GM18951 (cell line): ENCODE results near the gene CWH43.
"Not testable (repeated sequence)": the region's sequence is repeated elsewhere in the genome, so short reads cannot be mapped to it uniquely, and the experiment has no call there.

Source experiments
- POLR2A ChIP-seq: IDR thresholded peaks from 4 replicates; pipeline ENCODE4 v1.6.1; 2011; ENCODE audit warnings: mild to moderate bottlenecking; ENCODE audit not compliant: insufficient read length, insufficient read depth; ENCODE audit errors: extremely low read depth
- in situ Hi-C: fragments of 300-500 bp; cut with MboI; formaldehyde crosslinking; loops from one replicate; pipeline ENCODE4 v1.12.0; 2022; ENCODE audit warnings: low sequenced_read_pairs, mixed read lengths, inconsistent platforms; ENCODE audit not compliant: unreplicated experiment

Gene CWH43

GRCh38 chr4:48960988-48961635 is 25.0 kb upstream of the CWH43 start:
- in situ Hi-C loops: loop anchor here (10.0 kb wide), 1 partner anchor 386 kb away; no protein-coding TSS in a partner anchor
- no peak for TF ChIP-seq POLR2A

GRCh38 chr4:48962636-48963035 is 23.4 kb upstream of the CWH43 start:
- in situ Hi-C loops: loop anchor here (10.0 kb wide), 1 partner anchor 388 kb away; no protein-coding TSS in a partner anchor

GRCh38 chr4:48963042-48963679 is 22.9 kb upstream of the CWH43 start:
- in situ Hi-C loops: loop anchor here (10.0 kb wide), 1 partner anchor 388 kb away; no protein-coding TSS in a partner anchor
- no peak for TF ChIP-seq POLR2A

More at GRCh38 chr4:48962636-48963035, 23.4 kb upstream of the CWH43 start:
- no peak for TF ChIP-seq POLR2A

- TF ChIP-seq POLR2A: no peak
- in situ Hi-C loops: loop anchor here (10.0 kb wide), 1 partner anchor 392 kb away; no protein-coding TSS in a partner anchor
Observed at GRCh38 chr4:48967101-48967500, 19.0 kb upstream of the CWH43 start.

- in situ Hi-C loops: loop anchor here (10.0 kb wide), 1 partner anchor 393 kb away; no protein-coding TSS in a partner anchor
- no peak for TF ChIP-seq POLR2A
Observed at GRCh38 chr4:48967631-48968030, 18.4 kb upstream of the CWH43 start.

GRCh38 chr4:48968814-48969213 is 17.3 kb upstream of the CWH43 start:
- no peak for TF ChIP-seq POLR2A
- in situ Hi-C loops: loop anchor here (10.0 kb wide), 1 partner anchor 394 kb away; no protein-coding TSS in a partner anchor

- no peak for TF ChIP-seq POLR2A
- in situ Hi-C loops: no loop called here
Observed at GRCh38 chr4:48970471-48970921, 15.6 kb upstream of the CWH43 start.

GRCh38 chr4:48974979-48975640 is 11.0 kb upstream of the CWH43 start:
- in situ Hi-C loops: no loop called here
- TF ChIP-seq POLR2A: no peak

- TF ChIP-seq POLR2A: no peak
- in situ Hi-C loops: no loop called here
Observed at GRCh38 chr4:48976041-48976440, 10.0 kb upstream of the CWH43 start.

GRCh38 chr4:48979914-48980579 is 6.0 kb upstream of the CWH43 start:
- no peak for TF ChIP-seq POLR2A
- in situ Hi-C loops: no loop called here

GRCh38 chr4:48984005-48984404 is 2.1 kb upstream of the CWH43 start:
- in situ Hi-C loops: not testable (repeated sequence)

GRCh38 chr4:48985602-48985975 is 486 bp upstream of the CWH43 start:
- in situ Hi-C loops: no loop called here
- no peak for TF ChIP-seq POLR2A

GRCh38 chr4:48986654-48987164 is 634 bp downstream of the CWH43 start:
- no peak for TF ChIP-seq POLR2A
- in situ Hi-C loops: no loop called here
